Bone marrow (tissue), 2 donors: ENCODE results near the gene HAUS7.

Experiments used
- DNase-seq, 2 donors: peaks; one replicate each; lab custom pipeline; 2025; lab: John Stamatoyannopoulos, UW

HAUS7 gene

DNA sequence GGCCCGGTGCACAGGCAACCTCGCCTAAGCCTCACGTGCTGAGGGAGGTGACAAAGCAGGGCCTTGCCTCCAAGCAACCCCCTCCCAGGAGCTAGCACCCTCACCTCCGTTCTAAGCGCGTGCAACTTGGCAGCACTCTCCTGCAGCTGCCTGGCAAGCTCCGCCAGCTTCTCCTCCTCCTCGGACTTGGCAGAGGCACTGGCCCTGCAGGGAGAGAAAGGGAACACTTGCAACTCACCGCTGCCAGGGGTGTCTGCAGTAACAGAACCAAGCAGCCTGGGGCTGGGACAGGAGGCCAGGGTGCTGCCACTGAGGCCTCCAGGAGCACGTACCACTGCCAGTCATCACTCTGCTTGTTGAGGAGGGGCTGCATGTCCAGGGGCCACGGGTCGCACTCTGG, 14.2 kb downstream of the HAUS7 start:
- no peak for DNase-seq

DNA sequence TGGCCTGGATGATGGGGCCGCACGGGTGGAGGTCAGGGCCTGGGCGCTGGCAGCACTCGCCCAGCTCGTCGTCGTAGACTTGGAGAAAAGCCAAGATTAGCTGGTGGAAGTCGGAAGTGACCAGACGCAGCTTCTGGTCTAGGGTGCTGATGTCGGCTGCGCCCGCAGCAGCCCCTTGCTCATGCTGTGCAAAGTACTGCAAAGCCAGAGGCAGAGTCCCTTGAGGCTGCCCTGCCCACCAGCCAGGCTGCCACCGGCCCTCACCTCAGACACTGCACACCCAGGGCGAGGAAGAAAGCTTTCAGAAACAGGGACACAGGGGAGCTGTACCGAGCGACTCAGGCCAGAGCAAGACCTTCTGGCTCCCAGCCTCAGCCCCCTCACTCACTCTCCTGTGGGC, 14.8 kb downstream of the HAUS7 start:
- DNase-seq = no peak

DNA sequence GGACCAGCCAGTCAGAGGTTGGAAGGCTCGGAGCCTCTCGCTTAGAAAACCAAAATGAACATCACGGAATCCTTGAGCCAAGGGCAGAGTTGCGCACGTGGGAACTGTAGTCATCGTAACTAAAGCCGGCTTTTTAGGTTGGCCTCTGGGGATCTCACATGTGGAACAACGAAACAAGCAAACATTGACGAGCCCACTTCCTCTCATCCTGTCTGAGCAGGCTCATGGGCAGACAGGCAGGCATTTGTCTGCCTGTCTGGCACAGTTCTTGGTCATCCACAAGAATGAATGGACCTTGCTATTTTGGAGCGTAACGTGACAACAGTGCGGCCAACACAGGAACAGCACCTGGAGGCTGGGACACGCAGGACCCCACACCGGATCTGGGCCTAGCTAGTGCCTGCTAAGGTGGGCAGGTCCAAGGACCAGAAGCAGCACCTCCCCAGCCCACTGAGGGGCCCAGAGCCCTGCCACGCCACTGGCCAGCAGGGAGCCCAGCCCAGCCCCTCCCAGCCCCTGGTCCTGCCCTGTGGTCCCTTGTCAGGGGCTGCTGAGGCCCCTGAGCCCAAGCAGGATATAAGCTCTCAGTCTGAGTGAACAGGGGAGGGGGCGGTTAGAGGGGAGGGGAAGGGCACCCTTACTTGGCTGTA, 15.3 kb downstream of the HAUS7 start:
- no peak for DNase-seq

DNA sequence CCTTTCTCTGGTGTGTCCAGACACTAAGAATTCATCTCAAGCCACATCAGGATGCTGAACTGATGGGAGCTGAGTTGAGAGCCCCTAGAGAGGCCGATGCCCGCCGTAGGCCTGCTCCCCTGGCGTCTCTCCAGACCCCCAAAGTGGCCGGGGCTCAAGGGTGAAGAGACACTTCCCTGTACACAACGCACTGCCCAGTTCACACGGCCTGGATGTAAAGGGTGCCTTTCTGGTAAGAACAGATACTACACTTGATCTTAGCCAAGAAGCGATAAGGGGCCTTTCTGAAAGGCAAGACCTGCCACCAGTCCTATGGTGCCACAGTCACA, 19.5 kb downstream of the HAUS7 start:
- DNase-seq = no peak

DNA sequence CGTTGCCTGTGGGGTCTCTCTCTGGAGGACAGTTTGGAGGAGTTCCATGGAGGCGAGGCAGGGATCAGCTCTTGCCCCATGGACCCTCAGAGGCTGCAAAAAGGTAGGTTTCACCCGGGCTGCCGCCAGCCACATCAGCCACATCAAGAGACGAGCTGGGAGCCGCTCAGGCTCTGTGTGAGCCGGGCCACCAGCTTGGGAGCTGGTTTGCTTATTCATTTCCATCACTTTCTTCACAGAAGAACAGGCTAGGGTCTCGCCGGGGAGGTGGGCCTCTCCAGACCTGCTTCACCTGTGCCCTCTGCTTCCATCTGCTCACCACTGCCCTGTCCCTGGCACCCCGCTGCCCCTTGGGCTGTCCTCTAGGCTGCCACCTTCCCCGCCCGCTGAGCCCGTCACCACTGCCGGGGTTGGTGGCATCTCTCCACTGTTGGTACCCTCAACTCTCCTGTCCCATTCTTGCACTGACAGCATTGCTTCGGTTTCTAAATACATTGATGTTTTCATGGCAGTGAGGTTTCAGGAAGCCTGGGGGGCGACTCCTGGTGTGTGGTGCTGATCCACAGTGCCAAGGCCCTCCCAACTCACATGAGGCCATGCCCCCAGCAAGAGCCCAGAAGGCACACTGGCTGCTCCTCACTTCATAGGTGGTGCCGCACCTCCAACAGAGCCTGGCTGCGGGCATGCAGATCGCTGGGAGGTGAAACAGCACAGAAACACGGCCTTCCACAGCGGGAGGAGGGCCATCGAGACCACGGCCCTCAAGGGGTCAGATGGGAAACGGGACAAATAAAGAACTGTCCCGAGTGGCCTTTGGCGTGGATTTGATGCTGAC, 20.0 kb downstream of the HAUS7 start:
- no peak for DNase-seq

DNA sequence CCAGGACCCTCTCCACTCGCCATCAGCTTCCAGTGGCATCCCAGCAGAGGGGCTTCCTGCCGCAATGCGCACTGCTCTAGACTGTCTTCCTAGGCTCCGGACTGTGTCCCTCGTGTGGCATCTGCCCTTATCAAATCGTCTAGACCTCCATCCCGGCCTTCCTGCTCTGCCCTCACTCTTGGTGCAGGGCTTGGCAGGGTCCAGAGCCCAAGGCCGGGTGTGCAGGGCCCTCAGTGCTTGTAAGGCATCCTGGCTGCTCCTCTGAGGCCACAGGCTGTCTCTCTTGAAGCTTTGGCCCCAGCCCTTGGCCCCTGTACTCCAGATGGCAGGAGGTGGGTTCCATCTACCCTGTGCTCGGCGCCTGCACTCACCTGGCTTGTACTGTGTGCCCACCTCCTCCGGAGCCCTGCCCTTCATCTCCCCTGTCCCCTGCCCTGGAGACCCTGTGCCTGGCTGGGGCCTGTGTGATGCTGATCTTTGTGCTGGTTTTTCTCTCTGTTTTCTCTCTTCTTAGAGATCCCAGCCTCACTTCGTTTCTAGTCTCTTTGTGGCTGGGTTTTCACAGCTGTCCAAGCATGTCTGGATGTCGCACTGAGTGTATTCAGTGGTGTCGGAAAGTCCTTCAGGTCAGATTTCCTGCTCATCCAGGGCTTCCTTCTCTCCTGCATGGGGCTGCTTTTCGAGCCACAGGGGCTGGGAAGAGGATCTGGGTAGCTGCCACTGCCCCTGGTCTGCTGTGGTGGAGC, 20.8 kb downstream of the HAUS7 start:
- DNase-seq = no peak

DNA sequence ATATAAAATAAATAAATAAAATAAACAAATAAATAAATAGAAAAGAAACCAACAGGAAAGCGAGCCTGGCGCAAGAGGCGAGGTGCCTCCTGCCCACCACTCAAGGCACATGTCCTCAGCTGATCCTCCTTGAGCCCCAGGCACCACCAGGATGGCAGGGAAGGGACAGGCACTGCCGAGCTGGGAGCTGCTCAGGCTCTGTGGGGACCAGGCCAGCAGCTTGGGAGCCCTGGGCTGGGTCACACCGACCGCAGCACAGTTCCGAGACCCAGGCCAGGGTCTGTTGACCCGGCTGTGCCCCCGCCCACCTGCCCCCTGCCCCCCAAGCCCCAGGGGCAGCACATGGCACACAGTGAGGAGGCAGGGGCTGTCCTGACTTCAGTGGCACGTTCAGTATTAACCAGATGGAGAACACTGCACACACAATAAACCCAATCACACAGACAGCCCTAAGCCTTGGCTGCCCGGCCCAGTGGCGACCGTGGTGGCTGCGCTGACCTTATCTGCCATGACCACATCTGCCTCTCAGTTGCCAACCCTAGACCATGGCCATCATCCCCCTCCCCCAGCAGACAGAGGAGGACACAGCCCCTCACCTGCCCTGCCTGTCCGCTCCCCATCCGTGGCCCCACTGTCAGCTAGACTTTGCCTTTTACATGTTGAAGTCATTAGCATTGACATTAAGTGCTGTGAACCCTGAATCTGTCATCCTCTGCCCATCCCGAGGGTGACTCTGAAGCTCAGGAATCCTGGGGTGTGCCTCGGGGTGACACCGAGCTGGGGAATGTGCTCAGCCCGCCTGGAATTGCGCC, 21.6 kb downstream of the HAUS7 start:
- no peak for DNase-seq

DNA sequence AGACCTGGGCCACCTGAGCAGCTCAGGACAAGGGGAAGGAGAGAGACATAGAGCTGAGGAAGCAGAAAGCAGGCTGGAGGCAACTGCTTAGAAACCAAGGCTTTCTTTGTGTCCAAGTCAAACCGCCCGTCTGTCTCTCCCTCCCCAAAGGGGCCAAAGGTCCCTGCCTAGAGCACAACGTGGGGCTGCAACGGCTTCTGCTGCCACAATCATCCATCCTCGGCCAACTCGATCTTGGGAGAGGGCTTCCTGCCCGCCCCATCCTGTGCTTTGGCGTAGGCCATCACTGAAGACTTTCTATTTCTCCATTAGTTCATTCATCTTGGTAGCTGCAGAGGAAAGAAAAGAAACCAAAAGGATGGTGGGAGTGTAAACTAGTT, 22.8 kb downstream of the HAUS7 start:
- DNase-seq = no peak

DNA sequence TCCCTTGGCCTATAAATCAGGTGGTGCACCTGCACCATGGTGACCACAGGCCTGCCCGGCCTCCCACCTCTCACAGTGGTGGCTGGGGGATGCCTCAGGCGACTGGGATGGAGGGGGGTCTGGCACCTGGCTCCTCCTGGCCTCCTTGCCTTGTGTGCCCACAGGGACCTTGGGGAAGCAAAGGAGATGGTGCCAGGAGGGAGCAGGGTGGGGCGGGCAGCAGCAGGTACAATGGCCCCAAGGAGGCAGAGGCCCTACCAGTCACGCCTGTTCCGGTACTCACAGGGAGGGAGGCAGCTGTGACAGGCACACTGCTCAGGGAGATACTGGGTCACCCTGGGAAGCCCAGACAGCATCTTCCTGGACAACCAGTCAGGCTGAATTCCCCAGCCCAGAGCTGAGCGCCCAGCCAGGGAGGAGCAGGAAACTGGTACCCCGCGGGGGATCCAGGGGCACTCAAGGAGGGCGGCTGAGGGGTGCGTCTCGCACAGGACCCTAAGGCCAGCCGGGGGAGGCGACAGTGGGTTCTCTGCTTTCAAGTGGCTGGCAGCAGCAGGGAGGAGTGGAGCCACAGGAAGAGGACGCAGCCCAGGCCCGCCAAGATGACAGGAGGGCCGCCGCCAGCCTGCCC, 23.3 kb downstream of the HAUS7 start:
- no peak for DNase-seq

DNA sequence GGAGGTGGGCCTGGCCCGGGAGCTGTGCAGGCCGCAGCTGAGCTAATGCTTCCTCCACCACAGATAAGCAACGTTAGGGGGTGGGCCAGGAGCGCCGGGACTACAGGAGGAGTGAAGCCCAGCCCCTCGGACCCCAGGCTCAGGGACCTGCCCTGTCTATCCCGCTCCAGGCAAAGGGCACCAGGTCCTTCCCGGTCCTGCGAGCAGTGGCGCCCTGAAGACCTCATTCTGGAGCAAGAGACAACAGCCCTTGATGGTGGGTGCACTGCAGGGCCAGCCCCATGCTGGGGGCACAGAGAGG, 23.8 kb downstream of the HAUS7 start:
- no peak for DNase-seq

DNA sequence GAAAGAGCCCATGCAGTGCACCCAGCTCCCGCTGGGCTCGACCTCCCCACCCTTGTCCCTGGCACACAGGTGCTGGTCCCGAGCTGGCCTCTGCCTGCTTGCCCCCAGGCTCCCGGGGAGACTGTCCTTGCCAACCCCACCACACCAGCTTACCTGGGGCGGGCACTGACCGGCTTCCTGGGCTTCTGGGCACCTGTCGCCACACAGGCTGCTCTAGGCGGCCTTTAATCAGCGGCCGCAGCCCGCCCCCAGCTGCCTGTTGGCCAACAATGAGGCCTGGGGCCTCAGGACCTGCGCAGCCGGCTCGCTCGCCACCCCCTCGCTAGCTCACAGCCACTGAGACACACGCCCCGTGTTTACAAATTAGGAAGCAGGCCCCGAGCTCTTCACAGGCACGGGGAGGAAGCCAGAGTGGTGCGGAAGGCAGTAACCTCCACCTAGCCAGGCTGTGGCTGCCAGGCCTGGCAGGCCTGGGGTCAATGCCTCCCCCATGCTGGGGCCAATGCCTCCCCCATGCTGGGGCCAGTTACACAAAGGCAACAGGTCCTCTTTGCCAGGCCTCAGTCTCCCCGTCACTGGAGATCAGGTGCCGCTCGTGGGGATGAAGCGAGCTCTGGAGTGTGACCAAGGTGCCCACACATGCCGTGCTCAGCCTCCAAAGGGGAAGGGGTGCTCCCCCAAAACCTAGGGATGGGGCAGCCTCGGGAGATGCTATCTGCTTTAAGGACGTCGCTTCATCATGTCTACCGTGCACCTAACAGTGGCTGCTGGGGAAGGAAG, 24.3 kb downstream of the HAUS7 start, which contains the start of gene TREX2:
TSS of gene TREX2 (minus strand) at position 201 of the 780 bp plus-strand sequence. CDS start 626 bp downstream, outside the sequence.
- no peak for DNase-seq

DNA sequence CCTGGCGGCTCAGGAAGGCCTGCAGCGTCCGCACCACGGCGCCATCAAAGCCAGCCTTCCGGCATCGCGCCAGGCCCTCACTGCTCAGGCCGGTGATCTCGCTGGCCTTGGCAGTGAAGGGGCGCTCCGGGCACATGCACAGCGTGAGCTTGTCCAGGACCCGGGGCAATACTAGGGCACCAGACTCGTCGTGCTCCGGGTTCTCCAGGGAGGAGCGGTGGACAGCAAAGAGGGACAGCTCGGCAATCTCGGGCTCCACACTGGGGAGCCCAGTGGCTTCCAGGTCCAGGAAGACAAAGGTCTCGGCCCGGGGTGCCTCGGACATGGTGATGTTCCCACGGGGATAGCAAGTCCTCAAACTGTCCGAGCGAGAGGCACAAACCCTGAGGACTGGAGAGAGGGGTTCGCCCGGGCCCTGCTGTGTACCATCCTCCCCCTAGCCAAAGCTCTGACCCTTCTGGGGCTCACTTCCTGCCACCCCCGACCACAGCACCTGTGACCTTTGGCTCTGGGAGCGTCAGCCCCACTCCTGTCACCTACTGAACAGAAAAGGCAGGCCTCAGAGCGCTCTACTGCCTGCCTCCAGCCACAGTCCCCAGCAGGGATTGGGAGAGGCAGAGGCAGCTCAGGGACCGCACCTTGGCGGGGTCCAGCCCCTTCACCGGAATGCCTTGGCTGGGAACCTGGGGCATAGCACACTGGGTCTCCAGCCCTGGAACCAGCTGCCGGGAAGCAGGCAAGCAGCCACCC, 25.1 kb downstream of the HAUS7 start:
- no peak for DNase-seq

DNA sequence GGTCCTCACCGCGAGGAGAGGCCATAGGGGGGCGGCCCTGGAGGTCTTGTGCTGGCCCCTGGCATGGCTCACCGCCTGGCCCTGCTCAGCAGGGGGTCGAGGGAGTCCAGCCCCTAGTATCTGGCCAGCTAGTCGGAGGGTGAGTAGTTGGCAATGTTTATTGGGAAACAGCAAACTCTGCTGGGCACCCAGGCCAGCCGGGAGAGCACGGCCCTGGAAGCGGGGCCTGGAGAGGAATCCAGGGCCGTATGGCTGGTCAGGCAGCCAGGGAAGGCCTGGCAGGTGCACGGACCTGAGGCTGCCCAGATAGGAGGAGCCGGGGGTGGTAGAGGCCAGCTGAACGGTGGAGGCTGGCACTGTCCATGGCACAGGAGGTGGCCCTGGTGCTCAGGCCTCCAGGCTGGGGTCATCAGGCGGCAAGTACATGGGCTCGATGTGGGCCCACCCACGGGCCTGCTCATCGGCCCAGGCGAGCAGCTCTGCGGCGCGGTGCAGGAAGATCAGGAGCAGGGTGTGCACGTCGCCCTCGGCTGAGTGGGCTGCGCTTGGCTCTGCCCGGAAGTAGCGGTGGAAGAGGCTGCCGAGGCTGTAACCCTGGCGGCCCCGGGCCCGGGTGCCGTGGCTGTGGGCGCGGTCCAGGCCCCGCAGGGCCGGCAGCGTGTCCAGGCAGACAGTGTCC, 25.9 kb downstream of the HAUS7 start:
- no peak for DNase-seq

DNA sequence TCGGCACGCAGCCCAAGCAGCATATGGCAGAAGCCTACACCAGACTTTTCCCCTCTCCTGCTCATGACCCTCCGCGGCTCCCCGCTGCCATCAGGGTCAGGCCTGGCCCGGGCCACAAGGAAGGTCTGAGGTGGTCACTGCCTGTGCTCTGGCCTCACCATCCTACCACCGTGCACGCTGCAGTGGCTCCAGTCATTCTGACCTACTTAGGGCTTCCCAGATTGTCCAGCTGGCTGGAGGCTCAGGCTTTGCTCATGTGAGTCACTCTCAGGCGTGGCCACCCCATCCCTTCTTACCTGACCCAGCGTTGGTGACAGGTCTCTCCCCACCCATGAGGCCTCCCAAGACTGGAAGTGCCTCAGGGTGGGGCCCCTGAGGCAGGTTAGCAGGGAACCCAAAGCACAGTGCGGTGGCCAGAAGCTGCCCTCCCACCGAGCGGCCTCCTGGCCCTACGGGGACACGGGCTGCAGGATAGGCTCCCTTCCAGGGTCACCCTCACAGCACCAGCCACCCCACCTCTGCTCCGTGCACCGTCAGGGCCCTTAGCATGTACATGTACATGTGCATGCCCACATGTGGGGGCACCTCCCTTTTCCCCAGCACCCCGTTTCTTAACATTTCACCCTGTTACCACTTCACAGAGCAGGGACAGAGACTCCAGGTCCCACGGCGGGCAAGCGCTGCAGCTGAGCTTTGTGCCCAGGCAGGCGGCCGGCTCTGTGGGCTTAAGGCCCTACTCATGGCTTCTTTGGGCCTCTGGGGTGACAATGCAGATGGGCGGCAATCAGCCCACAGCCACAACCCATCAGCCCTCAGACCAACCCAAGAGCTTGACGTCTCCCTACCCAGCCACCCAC, 26.7 kb downstream of the HAUS7 start:
- no peak for DNase-seq

DNA sequence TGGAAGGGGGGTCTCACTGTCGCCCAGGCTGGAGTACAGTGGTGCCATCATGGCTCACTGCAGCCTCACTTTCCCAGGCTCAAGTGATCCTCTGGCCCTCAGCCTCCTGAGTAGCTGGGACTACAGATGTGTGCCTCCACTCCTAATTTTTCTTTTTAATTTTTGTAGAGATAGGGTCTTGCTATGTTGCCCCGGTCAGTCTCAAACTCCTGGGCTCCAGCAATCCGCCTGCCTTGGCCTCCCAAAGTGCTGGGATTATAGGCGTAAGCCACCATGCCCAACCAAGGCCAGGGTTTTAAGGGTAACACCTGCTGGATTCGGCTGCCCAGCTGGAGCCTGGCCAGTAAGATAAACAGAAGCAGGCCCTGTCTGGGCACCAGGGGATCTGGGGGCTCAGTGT, 27.9 kb downstream of the HAUS7 start:
- no peak for DNase-seq

DNA sequence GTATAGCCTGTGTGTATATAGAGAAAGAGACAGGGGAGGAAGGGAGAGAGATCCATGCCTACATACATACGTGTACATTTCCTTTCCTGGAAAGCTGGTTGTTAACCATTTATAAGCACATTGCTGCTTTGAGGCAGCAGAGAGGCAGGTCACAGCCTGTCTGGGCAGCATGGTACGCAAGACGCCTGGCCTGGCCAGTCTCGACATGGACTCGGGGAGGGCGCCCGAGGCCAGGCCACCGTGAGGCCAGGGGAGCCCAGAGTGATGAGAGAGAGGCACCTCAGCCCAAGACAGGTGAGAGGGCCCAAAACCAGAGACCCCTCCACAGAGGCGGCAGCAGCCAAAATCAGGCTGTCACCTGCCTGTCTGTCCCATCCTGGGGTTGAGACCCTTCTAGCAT, 28.4 kb downstream of the HAUS7 start:
- DNase-seq = no peak

DNA sequence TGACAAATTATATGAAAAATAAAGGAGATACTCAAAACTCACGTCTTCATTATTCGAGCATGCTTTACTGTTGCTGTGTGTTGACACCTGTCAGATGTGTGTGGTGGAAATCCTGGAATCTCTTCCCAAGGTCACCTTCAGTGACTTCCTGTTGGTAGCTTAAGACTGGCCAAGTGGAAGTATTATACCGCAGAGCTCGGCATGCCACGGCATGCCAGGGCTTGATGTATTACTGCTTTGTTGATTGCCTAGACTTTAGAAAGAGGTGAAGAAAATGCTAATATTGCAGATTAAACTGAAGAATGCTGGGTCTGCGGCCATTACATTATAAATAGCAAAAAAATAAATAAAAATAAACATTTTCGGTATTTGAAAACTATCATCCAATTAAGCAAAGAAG, 29.1 kb downstream of the HAUS7 start:
- DNase-seq = no peak

DNA sequence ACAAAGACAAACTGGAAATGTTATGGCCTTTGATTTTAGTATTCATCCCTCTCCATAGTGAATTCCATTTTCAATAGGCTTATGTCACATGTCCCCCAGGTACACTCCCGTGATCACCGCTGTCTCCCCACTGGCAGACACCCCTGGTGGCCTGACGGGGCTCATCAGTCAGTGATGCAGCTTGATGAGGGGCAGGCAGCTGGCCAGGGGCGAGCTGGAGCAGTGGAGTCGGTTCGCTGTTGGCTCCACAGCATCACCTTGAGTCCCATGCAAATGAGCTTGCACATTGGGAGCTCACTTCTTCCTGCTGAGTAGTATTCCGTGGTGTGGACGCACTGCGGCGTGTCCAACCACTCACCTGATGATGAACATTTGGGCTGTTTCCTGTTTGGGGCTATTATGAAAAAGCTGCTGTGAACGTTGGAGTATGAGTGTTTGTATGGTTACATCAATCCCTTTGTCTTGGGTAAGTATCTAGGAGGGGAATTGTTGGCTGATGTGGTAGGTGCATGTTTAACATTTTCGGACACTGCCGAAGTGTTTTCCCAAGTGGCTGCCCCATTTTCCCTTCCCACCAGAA, 29.7 kb downstream of the HAUS7 start:
- no peak for DNase-seq

DNA sequence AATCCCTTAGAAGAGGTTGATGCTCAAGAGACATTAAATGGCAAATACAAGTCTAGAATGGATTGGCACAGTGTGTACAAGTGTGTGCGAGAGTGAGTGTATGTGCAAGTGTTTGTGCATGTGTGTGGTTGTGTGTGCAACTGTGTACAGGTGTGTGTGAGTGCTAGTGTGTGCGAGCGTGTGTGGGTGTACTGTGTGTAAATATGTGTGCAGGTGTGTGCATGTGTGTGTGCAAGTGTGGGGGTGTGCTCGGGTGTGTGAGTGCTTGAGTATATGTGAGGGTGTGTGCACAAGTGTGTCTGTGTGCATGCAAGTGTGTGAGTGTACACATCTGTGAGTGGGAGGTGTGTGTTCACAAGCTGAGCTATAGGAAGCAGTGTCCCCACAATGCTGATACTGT, 30.4 kb downstream of the HAUS7 start:
- no peak for DNase-seq
